DMS153 (cell line): ENCODE results near the gene HNRNPU.
"Not testable (repeated sequence)": the region's sequence is repeated elsewhere in the genome, so short reads cannot be mapped to it uniquely, and the experiment has no call there.

ENCODE experiments used
- DNase-seq: peaks from one replicate; lab custom pipeline; 2025; lab: John Stamatoyannopoulos, UW

HNRNPU gene

DNA sequence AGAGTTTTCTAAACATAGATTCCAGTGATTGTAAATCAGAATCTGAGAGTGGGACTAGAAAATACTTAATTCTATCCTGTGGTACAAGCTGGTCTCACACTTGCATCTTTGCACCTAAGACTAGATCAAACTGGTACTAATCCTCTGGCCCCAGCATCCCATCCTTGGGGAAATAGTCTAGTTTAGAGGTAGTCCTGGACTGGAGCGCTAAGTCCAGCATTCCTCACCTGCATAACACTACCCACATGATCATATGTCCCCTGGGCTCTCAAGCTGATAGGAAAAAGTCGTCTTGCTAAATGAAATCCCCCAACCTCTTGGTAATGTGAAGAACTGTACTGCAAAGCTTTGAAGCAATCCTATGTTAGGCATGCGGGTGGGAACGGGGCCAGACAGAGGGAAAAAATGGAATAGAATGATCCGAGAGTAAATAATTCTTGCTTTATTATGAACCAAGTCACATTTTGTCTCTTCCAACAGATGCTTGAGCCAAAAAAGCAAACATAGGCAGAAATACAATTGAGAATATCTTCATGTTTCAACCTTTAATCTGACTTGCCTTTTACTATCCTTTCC is 24.0 kb downstream of the HNRNPU start:
- DNase-seq: no peak

DNA sequence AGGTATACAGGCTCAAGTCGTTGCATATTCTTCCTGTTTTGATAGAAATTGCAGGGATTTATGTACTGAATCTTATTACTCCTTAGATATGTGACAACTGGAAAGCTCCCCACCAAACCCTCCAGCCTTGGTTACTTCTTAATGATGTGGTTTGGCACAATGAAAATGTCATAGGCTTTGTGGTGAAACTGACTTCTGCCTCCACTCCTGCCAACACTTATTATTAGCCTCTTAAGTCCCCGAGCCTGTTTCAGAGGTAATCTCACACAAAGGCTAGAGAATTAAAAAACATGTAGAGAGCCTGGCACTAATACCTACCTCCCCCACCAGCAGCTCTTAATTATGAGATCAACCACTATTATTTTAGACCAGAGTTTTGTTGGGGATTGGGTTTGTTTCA is 24.7 kb downstream of the HNRNPU start:
- DNase-seq: no peak

DNA sequence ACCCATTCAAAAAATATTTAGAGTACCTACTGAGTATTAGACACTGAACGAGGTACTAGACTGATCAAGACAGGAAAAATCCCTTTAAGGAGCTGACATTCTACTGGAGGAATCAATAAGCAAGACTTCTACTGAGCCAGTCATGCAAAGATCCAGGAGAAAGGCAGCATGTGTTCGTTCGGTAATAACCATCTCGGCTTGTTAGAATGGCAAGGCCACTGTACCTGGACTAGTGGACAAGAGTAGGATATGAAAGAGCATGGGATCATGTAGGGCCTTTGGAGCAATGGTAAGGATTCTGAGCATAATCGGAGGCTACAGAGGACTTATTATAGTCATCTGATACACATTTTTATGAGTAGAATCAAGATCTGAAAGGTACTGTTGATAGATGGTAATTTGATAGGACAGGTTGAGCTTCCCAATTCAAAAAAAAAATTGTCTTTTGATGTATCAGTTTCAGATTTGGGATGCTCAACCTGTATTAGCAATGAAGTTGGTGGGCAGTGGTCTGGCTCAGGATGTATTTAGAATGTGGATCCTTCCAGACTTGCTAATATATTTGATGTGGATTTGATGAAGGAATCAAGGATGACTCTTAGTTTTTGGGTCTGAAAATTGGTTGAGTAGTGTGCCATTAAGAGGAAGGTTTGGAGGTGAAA is 26.6 kb downstream of the HNRNPU start:
- DNase-seq: peak; percentile 16

DNA sequence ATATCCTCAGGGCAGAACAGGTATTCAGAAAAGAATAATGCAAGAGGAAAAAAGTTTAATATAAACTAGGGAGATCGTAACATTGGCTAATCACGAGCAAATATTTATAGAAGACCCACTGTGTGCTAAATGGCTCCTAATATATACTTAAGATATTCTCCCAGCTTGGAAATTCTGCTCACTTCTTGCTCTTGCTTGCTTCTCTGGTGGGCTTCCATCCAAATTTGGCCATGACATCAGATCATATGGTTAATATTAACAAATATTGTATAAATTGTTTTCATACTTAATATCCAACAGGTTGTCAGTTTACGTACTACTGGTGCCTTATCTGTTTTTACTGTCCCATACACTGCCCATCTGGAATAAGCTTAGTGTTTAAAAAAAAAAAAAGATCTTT is 27.8 kb downstream of the HNRNPU start:
- DNase-seq: no peak

DNA sequence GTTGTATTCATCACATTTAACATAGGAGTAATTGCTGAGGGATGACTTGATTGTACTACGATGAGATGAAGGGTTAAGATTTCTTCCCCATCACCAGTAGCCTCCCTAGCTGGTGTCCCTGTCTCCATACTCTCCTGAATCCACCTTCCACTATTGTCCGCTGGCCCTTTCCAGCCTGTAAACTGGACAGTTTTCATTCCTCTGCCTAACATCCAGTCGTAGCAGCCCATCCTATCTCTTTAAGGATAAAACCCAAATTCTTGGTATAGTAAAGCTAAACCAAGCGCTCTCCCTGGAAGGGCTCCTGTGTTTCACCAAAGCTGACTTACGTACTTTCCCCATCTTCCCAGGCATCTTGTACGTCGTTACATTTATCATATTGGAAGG is 28.2 kb downstream of the HNRNPU start:
- DNase-seq: no peak

DNA sequence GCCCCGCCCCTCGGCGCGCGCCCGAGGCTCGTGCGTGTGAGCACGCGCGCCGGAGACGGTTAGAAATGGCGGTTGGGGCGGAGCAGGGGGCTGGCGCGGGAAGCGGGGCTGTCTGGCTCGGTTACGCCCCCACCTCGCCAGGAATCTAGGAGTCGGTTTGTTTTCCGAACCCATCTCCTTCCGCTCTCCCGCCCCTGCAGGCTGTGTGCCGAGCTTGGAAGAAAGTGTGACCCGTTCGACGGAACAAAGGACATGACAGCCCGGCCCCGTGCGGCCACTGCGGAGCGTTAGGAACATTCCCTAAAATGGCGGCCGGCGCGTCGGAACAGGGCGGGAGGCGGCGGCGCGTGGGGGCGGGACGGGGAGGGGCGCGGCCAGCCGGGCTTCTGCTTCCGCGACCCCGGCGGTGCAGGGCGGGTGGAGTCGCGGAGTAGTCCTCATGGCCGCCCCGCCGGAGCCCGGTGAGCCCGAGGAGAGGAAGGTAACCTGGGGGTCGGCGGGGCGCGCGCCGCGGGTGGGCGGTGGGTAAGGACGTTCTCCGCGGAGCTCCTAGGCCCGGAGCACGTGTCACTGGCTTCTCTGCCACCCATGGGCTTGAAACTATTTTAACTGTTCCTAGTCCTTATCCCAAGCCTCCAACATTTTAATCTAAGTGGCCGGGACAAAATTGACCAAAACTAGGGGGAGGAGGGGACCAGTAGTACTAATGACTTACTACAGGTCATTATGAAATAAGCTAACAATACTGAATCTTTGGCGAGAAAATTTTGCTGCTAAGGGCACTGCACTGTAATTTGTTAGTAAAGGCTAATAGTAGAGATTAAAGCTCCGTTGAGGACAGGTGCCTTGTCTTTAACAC is 28.8 kb downstream of the HNRNPU start, which contains the start of gene COX20:
TSS of gene COX20 (plus strand) at position 383 of the 859 bp plus-strand sequence. CDS start at position 440, 57 bp downstream.
- DNase-seq: peak; percentile 94

DNA sequence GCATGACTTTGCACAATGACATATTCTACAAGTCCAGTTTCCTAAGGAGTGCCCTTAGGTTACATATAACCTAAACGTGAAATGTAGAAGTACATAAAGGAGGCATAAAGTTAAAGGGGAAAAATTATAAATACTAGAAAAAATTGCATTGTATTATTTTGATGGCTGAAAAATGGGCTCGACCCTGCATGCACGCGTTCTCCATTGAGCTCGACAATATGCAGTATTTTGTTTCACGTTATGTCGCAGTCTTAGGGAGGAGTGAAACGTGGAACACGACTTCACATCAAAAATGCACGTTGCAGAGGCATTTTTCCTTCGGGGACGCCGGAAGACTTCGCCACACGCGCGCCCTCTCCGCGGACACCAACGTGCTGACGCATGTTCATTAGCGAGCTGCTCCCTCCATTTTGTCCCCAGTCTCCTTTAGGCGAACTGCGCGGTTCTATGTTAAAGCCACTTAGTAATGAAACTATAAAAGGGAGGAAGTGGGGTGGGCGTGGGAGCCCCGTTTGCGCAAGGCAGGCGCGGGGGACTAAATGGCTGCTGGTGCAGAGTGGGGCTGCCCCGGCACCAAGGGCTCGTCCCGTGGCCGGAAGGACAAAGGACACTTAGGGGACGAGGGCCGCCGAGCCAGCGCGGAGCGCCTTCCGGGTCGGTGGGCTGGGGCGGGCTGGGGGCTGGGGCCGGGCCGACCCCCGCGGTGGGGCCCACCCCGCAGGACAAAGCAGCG is 29.6 kb downstream of the HNRNPU start:
- peak; percentile 93 for DNase-seq

DNA sequence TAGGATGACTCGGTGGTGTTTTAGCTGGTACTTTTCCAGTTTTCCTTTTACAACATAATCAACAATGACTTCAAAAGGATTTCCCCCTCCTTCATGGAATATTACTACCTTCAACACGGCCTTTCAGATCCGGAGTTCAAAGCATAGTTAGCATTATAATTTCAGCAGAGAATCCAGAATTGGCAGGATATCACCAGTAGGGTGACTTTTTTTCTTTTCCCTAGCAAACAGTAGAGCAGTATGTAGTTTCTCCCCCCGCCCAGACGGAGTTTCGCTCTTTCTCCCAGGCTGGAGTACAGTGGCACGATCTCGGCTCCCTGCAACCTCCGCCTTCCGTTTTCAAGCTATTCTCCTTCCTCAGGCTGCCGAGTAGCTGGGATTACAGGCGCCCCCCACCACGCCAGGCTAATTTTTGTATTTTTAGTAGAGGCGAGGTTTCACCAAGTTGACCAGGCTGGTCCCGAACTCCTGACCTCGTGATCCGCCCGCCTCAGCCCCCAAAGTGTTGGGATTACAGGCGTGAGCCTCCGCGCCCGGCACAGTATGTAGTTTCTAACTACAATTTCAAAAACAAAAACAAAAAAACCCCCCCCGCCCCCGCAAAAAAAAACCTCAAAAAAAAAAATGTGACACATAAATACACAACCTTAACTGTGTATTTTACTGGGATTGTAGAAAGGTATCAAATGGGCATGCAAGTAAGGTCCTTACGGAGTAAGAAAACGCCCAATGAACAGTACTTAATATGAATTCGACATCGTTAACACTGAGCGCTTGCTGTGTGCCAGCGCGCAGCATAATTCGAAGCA is 30.4 kb downstream of the HNRNPU start:
- peak; percentile 92 for DNase-seq

DNA sequence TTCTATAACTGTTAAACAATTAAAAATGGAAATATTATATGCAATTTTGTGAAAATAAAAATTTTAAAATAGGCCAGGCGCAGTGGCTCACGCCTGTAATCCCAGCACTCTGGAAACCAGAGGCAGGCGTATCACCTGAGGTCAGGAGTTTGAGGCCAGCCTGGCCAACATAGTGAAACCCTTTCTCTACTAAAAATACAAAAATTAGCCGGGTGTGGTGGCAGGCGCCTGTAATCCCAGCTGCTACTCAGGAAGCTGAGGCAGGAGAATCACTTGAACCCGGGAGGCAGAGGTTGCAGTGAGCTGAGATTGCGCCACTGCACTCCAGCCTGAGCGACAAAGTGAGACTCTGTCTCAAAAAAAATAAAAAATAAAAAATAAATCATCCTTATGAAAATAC is 31.1 kb downstream of the HNRNPU start:
- not testable (repeated sequence) for DNase-seq

DNA sequence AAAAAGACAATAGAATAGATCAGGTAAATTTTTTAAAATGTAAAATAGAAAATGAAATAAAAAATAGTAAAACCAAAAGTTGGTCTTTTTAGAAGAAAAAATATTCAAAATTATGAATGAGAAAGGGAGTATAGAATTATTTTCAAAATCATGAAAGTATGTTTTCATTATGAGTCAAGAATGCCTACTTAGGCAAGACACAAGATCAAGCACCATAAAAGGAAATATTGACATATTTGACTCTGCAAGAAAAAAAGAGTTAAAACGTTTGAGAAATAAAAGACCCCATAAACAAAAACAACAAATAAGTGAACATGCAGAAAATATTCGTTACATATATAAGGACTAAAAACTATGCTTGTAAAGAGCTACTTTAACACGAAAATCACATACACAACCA is 33.7 kb downstream of the HNRNPU start:
- DNase-seq: no peak

DNA sequence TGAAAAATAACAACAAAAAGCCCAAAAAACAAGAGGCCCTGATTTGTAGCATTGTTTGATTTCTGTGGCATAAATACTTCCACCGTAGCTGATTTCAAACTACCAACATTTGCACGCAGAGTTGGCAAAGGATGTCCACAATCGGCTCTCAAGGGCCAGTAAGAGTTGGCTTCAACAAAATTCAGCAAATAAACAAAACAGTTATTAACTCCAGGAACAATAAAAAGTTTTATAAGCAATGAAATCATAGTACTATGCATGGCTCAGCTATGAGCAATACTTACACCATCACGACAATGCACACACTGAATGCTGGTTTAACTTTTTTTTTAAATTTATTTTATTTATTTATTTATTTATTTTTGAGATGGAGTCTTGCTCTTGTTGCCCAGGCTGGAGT is 37.6 kb downstream of the HNRNPU start:
- no peak for DNase-seq

DNA sequence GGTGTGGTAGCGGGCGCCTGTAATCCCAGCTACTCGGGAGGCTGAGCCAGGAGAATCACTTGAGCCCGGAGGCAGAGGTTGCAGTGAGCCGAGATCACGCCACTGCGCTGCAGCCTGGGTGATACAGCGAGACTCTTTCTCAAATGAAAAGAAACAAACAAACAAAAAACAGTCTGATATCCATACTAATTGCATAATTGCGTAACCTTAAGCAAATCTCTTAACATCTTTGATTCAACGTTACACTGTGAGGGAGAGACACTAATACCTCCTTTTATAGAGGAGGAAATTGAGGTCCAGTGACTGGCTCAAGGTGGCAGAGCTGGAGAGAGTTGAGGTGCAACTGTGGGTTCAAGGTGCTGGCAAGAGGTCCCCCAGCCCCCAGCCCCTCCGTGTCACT is 41.5 kb downstream of the HNRNPU start:
- no peak for DNase-seq

DNA sequence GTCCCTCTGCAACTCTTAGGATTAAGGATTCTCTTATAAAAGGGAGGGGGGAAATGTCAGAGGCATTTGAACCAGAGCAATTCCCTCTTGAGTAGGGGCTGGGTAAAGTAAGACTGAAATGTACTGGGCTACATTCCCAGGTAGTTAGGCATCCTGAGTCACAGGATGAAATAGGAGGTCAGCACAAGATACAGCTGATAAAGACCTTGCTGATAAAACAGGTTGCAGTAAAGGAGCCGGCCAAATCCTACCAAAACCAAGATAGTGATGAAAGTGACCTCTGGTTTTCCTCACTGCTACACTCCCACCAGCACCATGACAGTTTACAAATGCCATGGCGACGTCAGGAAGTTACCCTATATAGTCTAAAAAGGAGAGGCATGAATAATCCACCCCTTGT is 43.2 kb downstream of the HNRNPU start:
- no peak for DNase-seq

DNA sequence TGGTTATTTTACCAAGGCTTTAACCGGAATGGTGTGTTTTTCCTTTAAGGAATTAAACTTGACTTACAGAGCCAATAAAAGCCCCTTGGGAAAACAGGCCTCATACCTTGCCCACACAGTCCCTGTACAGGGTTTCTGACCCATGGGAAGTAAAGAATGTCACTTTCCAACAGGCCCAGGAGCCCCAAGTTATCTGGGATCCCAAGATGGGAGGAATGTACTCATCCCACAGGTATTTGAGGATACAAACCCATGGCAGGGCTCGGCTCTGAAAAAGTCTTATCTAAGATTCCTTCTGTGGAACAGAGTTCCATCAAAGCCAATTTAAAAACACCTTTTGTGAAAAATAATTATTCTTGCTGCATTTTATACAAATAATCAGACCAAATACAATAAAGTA is 44.2 kb downstream of the HNRNPU start:
- DNase-seq: no peak

DNA sequence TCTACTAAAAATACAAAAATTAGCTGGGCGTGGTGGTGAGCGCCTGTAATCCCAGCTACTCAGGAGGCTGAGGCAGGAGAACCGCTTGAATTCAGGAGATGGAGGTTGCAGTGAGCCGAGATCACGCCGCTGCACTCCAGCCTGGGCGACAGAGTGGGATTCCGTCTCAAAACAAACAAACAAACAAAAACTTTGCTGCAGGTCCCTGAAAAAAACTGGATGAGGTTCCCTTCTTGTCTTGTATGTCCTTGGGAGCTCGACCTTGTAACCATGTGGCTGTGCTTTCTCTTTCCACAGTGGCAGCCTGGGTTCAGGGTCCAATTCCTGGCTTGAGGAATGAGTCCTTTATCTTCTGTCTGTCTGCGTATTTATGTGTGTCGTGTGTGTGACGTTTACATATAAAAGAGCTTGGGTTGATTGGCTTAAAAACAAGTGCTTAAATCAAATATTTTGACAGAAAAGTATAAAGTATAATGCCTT is 46.9 kb downstream of the HNRNPU start:
- no peak for DNase-seq

DNA sequence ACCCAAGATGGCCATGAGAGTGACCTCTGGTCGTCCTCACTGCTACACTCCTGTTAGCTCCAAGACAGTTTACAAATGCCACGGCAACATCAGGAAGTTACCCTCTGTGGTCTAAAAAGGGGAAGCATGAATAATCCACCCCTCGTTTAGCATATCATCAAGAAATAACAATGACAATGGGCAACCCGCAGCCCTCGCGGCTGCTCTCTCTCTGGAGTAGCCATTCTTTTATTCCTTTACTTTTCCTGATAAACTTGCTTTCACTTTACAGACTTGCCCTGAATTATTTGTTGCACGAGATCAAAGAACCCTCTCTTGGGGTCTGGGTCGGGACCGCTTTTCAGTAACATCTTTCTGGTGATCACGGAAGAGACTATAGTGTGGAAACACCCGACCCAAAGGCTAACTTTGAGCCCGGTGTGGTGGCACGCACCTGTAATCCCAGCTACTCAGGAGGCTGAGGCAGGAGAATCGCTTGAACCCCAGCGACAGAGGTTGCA is 48.7 kb downstream of the HNRNPU start:
- no peak for DNase-seq

DNA sequence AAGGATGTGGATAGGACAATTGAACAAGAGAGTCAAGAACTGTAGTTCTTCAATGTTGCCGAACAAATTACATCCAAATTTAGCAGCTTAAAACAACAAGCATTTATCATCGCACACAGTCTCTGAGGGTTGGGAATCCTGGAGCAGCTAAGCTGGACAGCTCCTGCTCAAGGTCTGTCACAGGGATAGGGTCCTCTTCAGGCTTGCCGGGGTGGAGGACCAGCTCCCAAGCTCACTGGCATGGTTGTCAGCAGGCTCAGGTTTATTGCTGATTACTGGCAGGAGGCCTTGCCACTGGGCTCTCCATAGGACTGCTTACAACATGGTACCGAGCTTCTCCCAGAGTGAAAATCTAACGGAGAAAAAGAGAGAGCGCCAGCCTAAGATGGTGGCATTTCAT is 51.0 kb downstream of the HNRNPU start:
- DNase-seq: no peak

DNA sequence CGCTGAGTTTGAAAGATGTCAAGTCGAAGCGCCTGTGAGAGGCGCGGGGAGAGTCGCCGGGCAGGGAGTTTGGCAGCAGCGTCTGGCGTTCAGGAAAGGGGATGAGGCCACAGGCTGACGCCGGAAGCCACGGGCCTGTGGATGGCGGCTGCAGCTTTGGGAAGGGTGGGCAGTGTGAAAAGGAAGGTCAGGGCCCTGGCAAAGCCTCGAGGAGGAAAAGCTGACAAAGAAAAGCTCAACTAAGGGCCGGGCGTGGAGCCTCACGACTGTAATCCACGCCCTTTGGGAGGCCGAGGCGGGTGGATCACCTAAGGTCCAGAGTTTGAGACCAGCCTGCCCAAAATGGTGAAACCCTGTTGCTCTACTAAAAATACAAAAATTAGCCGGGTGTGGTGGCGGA is 54.1 kb downstream of the HNRNPU start:
- no peak for DNase-seq

DNA sequence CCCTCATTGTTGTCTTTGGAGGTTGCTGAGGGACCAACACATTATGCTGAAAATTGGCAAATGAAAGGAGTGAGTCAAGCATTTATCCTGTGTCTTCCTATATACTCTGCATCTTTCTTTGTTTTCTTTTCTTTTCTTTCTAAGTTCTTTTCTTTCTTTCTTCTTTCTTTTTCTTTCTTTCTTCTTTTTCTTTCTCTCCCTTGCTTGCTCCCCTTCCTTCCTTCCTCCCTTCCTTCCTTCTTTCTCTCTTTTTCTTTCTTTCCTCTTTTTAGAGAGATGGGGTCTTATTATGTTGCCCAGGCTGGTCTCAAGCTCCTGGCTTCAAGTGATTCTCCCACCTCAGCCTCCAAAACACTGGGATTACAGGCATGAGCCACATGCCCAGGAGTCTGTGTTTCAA is 57.2 kb downstream of the HNRNPU start:
- no peak for DNase-seq

DNA sequence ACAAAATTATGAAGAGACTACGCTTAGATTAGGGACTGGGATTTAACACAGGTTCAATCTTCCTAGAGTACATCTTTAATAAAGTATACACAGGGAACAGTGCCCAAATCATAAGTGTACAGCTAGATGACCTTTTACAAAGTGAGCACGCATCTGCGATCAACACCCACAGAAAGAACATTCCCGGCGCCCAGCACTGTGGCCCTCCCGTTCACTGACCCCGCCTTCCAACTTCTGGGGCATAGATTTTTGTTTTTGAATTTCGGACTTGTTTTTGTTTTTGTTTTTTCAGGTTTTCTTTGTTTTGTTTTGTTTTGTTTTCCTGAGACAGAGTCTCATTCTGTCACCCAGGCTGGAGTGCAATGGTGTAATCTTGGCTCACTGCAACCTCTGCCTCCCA is 59.5 kb downstream of the HNRNPU start:
- no peak for DNase-seq

DNA sequence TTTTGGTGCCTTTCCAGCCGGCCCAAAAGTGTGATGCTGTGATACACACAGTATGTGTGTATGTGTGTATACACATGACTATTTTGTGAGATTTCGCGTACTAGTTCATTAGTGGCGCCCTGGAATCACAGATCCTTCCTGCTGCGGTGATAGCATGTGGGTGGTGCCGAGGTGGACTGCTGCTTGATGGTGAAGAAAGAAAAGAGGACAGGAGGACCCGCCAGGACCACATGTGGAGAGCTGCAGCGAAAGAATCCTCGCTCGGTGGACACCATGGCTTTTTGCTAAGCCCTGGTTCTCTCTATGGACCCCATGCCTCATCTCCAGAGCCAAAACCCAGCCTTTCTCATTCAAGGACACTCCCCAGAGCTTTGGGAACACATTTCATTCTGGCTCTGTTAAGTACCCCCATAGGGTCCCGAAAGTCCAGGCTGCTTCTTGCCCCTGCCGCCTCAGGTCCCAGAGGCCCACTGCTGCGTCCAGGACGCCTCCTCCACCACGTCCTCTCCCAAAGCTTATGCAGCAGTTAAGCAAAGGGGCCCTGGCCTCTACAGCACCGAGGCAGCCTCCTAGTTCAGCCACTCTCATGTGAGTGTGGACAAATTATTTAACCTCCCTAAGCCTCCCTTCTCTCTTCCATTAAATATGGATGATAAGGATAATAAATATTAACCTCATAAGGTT is 61.6 kb downstream of the HNRNPU start:
- no peak for DNase-seq
